ENCODE data around the gene ADGRB2. TPM values are rescaled to one million over a fixed set of nuclear protein-coding genes. Genes with fewer than 3 reads are reported as not detected.
A peak's percentile ranks its signal among the peaks of the same experiment; 100 is the strongest.

The ADGRB2 gene
- total RNA-seq, 1 donor from 2014 or later = 0.69 TPM

- intact Hi-C loops (cut with DNase I) = no loop called here
- no peak for DNase-seq
- ATAC-seq = no peak
- Histone ChIP-seq H3K4me3 (no peak overlapping the region), H3K27ac (no peak overlapping the region), H3K4me1 (peaks cover 11% of the 10 kb centered on the region), H3K27me3 (peaks cover 53% of the 10 kb centered on the region), H3K36me3 (no peaks in the 10 kb centered on the region), H3K9me3 (no peaks in the 10 kb centered on the region)
- TF ChIP-seq CTCF (IDR thresholded peaks at IDR 0.05) = no peak
These were observed 11.3 kb upstream of the ADGRB2 start for GRCh38 chr1:31775210-31775999.

GRCh38 chr1:31774495-31774894 is 10.4 kb upstream of the ADGRB2 start:
- ATAC-seq (no peak), DNase-seq (no peak)
- no peak for TF ChIP-seq CTCF (IDR thresholded peaks at IDR 0.05)
- Histone ChIP-seq H3K4me1 (peaks cover 11% of the 10 kb centered on the region), H3K36me3 (no peaks in the 10 kb centered on the region), H3K9me3 (no peaks in the 10 kb centered on the region), H3K27ac (no peak overlapping the region), H3K27me3 (peaks cover 53% of the 10 kb centered on the region), H3K4me3 (no peak overlapping the region)
- intact Hi-C loops (cut with DNase I) = no loop called here

GRCh38 chr1:31773861-31774260 is 9.7 kb upstream of the ADGRB2 start:
- Histone ChIP-seq H3K27me3 (peaks cover 52% of the 10 kb centered on the region), H3K4me3 (no peak overlapping the region)
- intact Hi-C loops (cut with DNase I) = no loop called here

GRCh38 chr1:31772669-31773248 is 8.6 kb upstream of the ADGRB2 start:
- Histone ChIP-seq H3K4me1 (peaks cover 11% of the 10 kb centered on the region), H3K27ac (no peak overlapping the region), H3K4me3 (peak overlapping the region; percentile 8), H3K36me3 (no peaks in the 10 kb centered on the region), H3K27me3 (peaks cover 49% of the 10 kb centered on the region), H3K9me3 (no peaks in the 10 kb centered on the region)
- DNase-seq = no peak
- intact Hi-C loops (cut with DNase I) = no loop called here
- TF ChIP-seq CTCF (IDR thresholded peaks at IDR 0.05) = no peak
- ATAC-seq = peak; percentile 5

More at GRCh38 chr1:31773861-31774260, 9.7 kb upstream of the ADGRB2 start:
- TF ChIP-seq CTCF (IDR thresholded peaks at IDR 0.05) = no peak
- no peaks in the 10 kb centered on the region for H3K9me3 ChIP-seq
- ATAC-seq (no peak), DNase-seq (no peak)
- no peak overlapping the region for H3K27ac ChIP-seq
- no peaks in the 10 kb centered on the region for H3K36me3 ChIP-seq
- H3K4me1 ChIP-seq = peaks cover 11% of the 10 kb centered on the region

- TF ChIP-seq CTCF (IDR thresholded peaks at IDR 0.05) = no peak
- H3K36me3 ChIP-seq = no peaks in the 10 kb centered on the region
- peak overlapping the region; percentile 8 for H3K4me3 ChIP-seq
- intact Hi-C loops (cut with DNase I) = no loop called here
- no peaks in the 10 kb centered on the region for H3K9me3 ChIP-seq
- H3K27me3 ChIP-seq = peaks cover 53% of the 10 kb centered on the region
- DNase-seq (no peak), ATAC-seq (peak; percentile 6)
- H3K27ac ChIP-seq = no peak overlapping the region
- H3K4me1 ChIP-seq = peaks cover 11% of the 10 kb centered on the region
These were observed 7.9 kb upstream of the ADGRB2 start for GRCh38 chr1:31771891-31772668.

All from upper lobe of right lung (tissue), 1 donor.